OCI-LY7 (cell line): ENCODE measurements around the gene RAB6B.

ENCODE experiments used
- EZH2phosphoT487 ChIP-seq: fragments of 200-600 bp; sonication (generic); IDR thresholded peaks from 2 replicates; pipeline ENCODE4 v1.6.1; 2018; ENCODE audit warnings: low read depth, borderline replicate concordance, mild to moderate bottlenecking, mixed run types, antibody characterized with exemption, low read length, moderate library complexity, mixed read lengths
- TF ChIP-seq, protein P1 (sequence below): fragments of 200-600 bp; sonication (generic); conservative IDR thresholded peaks from 2 replicates; pipeline ENCODE4 v1.5.1; 2014; ENCODE audit warnings: mild to moderate bottlenecking, antibody characterized with exemption, low read length, moderate library complexity, mixed read lengths

DNA sequence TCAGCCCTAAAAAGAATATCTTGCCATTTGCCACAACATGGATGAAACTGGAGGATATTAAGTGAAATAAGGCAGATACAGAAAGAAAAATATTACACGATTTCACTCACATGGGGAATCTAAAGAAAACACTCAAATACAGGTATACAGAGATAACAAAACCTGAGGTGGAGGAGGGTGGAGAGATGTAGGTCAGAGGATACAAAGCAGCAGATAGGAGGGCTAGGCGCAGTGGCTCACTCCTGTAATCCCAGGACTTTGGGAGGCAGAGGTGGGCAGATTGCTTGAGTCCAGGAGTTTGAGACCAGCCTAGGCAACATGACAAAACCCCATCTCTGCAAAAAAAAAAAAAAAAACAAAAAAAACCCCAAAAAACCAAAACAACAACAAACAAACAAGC, 113.2 kb downstream of the RAB6B start:
- TF ChIP-seq, protein P1, sequence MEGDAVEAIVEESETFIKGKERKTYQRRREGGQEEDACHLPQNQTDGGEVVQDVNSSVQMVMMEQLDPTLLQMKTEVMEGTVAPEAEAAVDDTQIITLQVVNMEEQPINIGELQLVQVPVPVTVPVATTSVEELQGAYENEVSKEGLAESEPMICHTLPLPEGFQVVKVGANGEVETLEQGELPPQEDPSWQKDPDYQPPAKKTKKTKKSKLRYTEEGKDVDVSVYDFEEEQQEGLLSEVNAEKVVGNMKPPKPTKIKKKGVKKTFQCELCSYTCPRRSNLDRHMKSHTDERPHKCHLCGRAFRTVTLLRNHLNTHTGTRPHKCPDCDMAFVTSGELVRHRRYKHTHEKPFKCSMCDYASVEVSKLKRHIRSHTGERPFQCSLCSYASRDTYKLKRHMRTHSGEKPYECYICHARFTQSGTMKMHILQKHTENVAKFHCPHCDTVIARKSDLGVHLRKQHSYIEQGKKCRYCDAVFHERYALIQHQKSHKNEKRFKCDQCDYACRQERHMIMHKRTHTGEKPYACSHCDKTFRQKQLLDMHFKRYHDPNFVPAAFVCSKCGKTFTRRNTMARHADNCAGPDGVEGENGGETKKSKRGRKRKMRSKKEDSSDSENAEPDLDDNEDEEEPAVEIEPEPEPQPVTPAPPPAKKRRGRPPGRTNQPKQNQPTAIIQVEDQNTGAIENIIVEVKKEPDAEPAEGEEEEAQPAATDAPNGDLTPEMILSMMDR: no peak
- TF ChIP-seq EZH2phosphoT487: no peak
